HG02973 (cell line): Measurements from ENCODE around the gene TDRD12.
"Not testable (repeated sequence)": the region's sequence is repeated elsewhere in the genome, so short reads cannot be mapped to it uniquely, and the experiment has no call there.

Source experiments
- ATAC-seq: cut with Tn5 transposase; IDR thresholded peaks from one replicate; pipeline ENCODE4 v1.9.1; 2021; ENCODE audit warnings: moderate library complexity; ENCODE audit not compliant: unreplicated experiment

Gene TDRD12

GRCh38 chr19:32744555-32745325, 25.2 kb downstream of the TDRD12 start:
- ATAC-seq = no peak

GRCh38 chr19:32745594-32746251, 26.2 kb downstream of the TDRD12 start:
- not testable (repeated sequence) for ATAC-seq

- ATAC-seq = not testable (repeated sequence)
These were observed 27.1 kb downstream of the TDRD12 start for GRCh38 chr19:32746631-32747196.

GRCh38 chr19:32748497-32748896, 28.9 kb downstream of the TDRD12 start:
- no peak for ATAC-seq

- no peak for ATAC-seq
These were observed 29.4 kb downstream of the TDRD12 start for GRCh38 chr19:32748948-32749347.

- ATAC-seq = no peak
These were observed 29.8 kb downstream of the TDRD12 start for GRCh38 chr19:32749361-32749760.

- ATAC-seq = no peak
These were observed 31.0 kb downstream of the TDRD12 start for GRCh38 chr19:32750441-32751055.

- no peak for ATAC-seq
These were observed 31.5 kb downstream of the TDRD12 start for GRCh38 chr19:32751066-32751465.

- ATAC-seq = no peak
These were observed 37.6 kb downstream of the TDRD12 start for GRCh38 chr19:32757189-32757588.

- not testable (repeated sequence) for ATAC-seq
These were observed 45.8 kb downstream of the TDRD12 start for GRCh38 chr19:32765365-32765764.

- no peak for ATAC-seq
These were observed 48.5 kb downstream of the TDRD12 start for GRCh38 chr19:32767951-32768679.

GRCh38 chr19:32771596-32771995, 52.0 kb downstream of the TDRD12 start:
- ATAC-seq = no peak

GRCh38 chr19:32773126-32773525, 53.6 kb downstream of the TDRD12 start:
- ATAC-seq = no peak

- ATAC-seq = no peak
These were observed 59.5 kb downstream of the TDRD12 start for GRCh38 chr19:32779082-32779481.

- no peak for ATAC-seq
These were observed 61.7 kb downstream of the TDRD12 start for GRCh38 chr19:32781280-32781679.

- not testable (repeated sequence) for ATAC-seq
These were observed 62.5 kb downstream of the TDRD12 start for GRCh38 chr19:32782089-32782488.

GRCh38 chr19:32787161-32787813, 67.7 kb downstream of the TDRD12 start:
- not testable (repeated sequence) for ATAC-seq

- ATAC-seq = not testable (repeated sequence)
These were observed 68.3 kb downstream of the TDRD12 start for GRCh38 chr19:32787895-32788294.

- ATAC-seq = no peak
These were observed 69.9 kb downstream of the TDRD12 start for GRCh38 chr19:32789429-32789828.

GRCh38 chr19:32798201-32798600, 78.6 kb downstream of the TDRD12 start:
- ATAC-seq = no peak
